IMR-90 (cell line): ENCODE measurements around the gene HSF2. TPM values are rescaled to one million over a fixed set of nuclear protein-coding genes. Genes with fewer than 3 reads are reported as not detected.

Experiments
- ATAC-seq: fragments of 200-7000 bp; cut with Tn5 transposase; 2 replicates; pipeline ENCODE4 v1.9.1; 2020; ENCODE audit warnings: low read depth, mild to moderate bottlenecking, moderate library complexity
- BruUV-seq: library from RNA; stranded (reverse); fragments of 400-500 nt; replicated peaks from 2 replicates; lab custom pipeline; 2021; lab: Mats Ljungman, UMichigan
- CTCF ChIA-PET: fragments of 300-600 bp; formaldehyde crosslinking; extraction: SDS; loops from one replicate; lab custom pipeline; 2021; ENCODE audit warnings: antibody characterized with exemption; lab: Yijun Ruan, JAX
- POLR2A ChIA-PET: fragments of 300-600 bp; sonication (Branson Sonifier 250); formaldehyde crosslinking; loops from one replicate; lab custom pipeline; 2022; ENCODE audit warnings: antibody characterized with exemption; ENCODE audit not compliant: unreplicated experiment; lab: Charles Lee
- DNase-seq: peaks from one replicate; pipeline ENCODE4 v3.0.0; 2013
- H2AFZ ChIP-seq: replicated peaks from 2 replicates; pipeline ENCODE3; 2013; ENCODE audit warnings: low read length, mild to moderate bottlenecking; ENCODE audit not compliant: poor library complexity
- H2AK5ac ChIP-seq: 2 replicates; pipeline ENCODE4 v1.6.1; 2013; ENCODE audit warnings: low read depth, low read length, inconsistent platforms
- H2AK9ac ChIP-seq: replicated peaks from 2 replicates; pipeline ENCODE3; 2013; ENCODE audit warnings: mild to moderate bottlenecking, low read depth, low read length, moderate library complexity; ENCODE audit not compliant: poor library complexity
- H2BK120ac ChIP-seq: 2 replicates; pipeline ENCODE4 v1.6.1; 2013; ENCODE audit warnings: low read depth, low read length, inconsistent platforms
- H2BK15ac ChIP-seq: 3 replicates; pipeline ENCODE4 v1.6.1; 2013; ENCODE audit warnings: low read depth, low read length, inconsistent platforms
- H2BK20ac ChIP-seq: 2 replicates; pipeline ENCODE4 v1.6.1; 2013; ENCODE audit warnings: low read depth, mild to moderate bottlenecking, inconsistent platforms, low read length, moderate library complexity
- H2BK5ac ChIP-seq: 2 replicates; pipeline ENCODE4 v1.6.1; 2013; ENCODE audit warnings: mild to moderate bottlenecking, low read depth, low read length, inconsistent platforms; ENCODE audit not compliant: poor library complexity, severe bottlenecking
- H3K14ac ChIP-seq: replicated peaks from 2 replicates; pipeline ENCODE4 v1.6.1; 2013; ENCODE audit warnings: low read depth, low read length, inconsistent platforms
- H3K18ac ChIP-seq: 2 replicates; pipeline ENCODE4 v1.6.1; 2013; ENCODE audit warnings: low read depth, low read length, control low read depth
- H3K23ac ChIP-seq: 2 replicates; pipeline ENCODE4 v1.6.1; 2013; ENCODE audit warnings: low read depth, low read length, inconsistent platforms
- H3K27ac ChIP-seq: 2 replicates; pipeline ENCODE4 v1.5.1; 2013; ENCODE audit warnings: mild to moderate bottlenecking, control low read depth, low read length; ENCODE audit not compliant: insufficient read depth
- H3K27me3 ChIP-seq: 2 replicates; pipeline ENCODE4 v1.6.1; 2013; ENCODE audit warnings: low read length; ENCODE audit not compliant: control insufficient read depth, insufficient read depth
- H3K36me3 ChIP-seq: 2 replicates; pipeline ENCODE4 v1.6.1; 2013; ENCODE audit warnings: low read length, mixed read lengths; ENCODE audit not compliant: control insufficient read depth, insufficient read depth
- H3K4ac ChIP-seq: 2 replicates; pipeline ENCODE4 v1.6.1; 2013; ENCODE audit warnings: low read depth, low read length, inconsistent platforms
- H3K4me1 ChIP-seq: 2 replicates; pipeline ENCODE4 v1.6.1; 2013; ENCODE audit warnings: low read length, mixed read lengths; ENCODE audit not compliant: control insufficient read depth, insufficient read depth
- H3K4me2 ChIP-seq: 2 replicates; pipeline ENCODE4 v1.6.1; 2013; ENCODE audit warnings: low read depth, mild to moderate bottlenecking, control low read depth, low read length, moderate library complexity
- H3K4me3 ChIP-seq: 2 replicates; pipeline ENCODE4 v1.5.1; 2013; ENCODE audit warnings: low read depth, mild to moderate bottlenecking, control low read depth, low read length, moderate library complexity; ENCODE audit not compliant: insufficient read depth
- H3K56ac ChIP-seq: 2 replicates; pipeline ENCODE4 v1.6.1; 2013; ENCODE audit warnings: low read length, inconsistent platforms; ENCODE audit not compliant: insufficient read depth; ENCODE audit errors: extremely low read depth
- H3K79me1 ChIP-seq, 2 experiments: 2 replicates each; pipeline ENCODE4 v1.6.1; 2013; ENCODE audit warnings: low read length in 2 of 2, inconsistent platforms in 1 of 2, low read depth in 1 of 2
- H3K9ac ChIP-seq: 2 replicates; pipeline ENCODE4 v1.6.1; 2013; ENCODE audit warnings: low read depth, low read length, control low read depth
- H3K9me1 ChIP-seq: 2 replicates; pipeline ENCODE4 v1.6.1; 2013; ENCODE audit warnings: low read length, inconsistent platforms; ENCODE audit not compliant: insufficient read depth
- H3K9me3 ChIP-seq: 2 replicates; pipeline ENCODE4 v1.6.1; 2013; ENCODE audit warnings: low read length; ENCODE audit not compliant: control insufficient read depth, insufficient read depth
- H4K20me1 ChIP-seq: 2 replicates; pipeline ENCODE4 v1.6.1; 2013; ENCODE audit warnings: low read length, inconsistent platforms; ENCODE audit not compliant: insufficient read depth
- H4K5ac ChIP-seq: 2 replicates; pipeline ENCODE4 v1.6.1; 2013; ENCODE audit warnings: mild to moderate bottlenecking, low read depth, low read length, control low read depth
- H4K8ac ChIP-seq, 2 experiments: 2 replicates each; pipeline ENCODE4 v1.6.1; 2013; ENCODE audit warnings: low read depth in 2 of 2, low read length in 2 of 2, control low read depth in 1 of 2, inconsistent platforms in 1 of 2
- H4K91ac ChIP-seq: 2 replicates; pipeline ENCODE4 v1.6.1; 2013; ENCODE audit warnings: low read depth, low read length, inconsistent platforms; ENCODE audit not compliant: insufficient read depth
- BHLHE40 ChIP-seq: fragments of 150-350 bp; IDR thresholded peaks from 2 replicates; pipeline ENCODE4 v1.6.1; 2016; ENCODE audit warnings: mild to moderate bottlenecking, low read depth, low read length
- WGBS, 2 experiments: methylation state at CpG; one replicate each; pipeline versions ENCODE4 v1.1.5 to v1.1.7; 2013; ENCODE audit warnings: missing lambda C conversion rate in 2 of 2; ENCODE audit not compliant: insufficient read length in 1 of 2; ENCODE audit errors: extremely low coverage in 2 of 2; 5-methylcytosine and 5-hydroxymethylcytosine counted together
- dilution Hi-C: fragments of 300-500 bp; cut with HindIII; formaldehyde crosslinking; loops from one replicate; pipeline ENCODE4 v1.14.3; 2018; ENCODE audit warnings: low sequenced_read_pairs; ENCODE audit not compliant: unreplicated experiment
- in situ Hi-C: fragments of 300-500 bp; cut with MboI; formaldehyde crosslinking; loops from 3 replicates; pipeline ENCODE4 v1.14.3; 2019; ENCODE audit warnings: low sequenced_read_pairs, inconsistent platforms, mixed read lengths
- intact Hi-C: fragments of 100-400 bp; cut with micrococcal nuclease; formaldehyde crosslinking; loops from 2 replicates; pipeline ENCODE4 v1.10.0; 2022
- polyA plus RNA-seq, 3 experiments: library from polyadenylated mRNA; depleted of rRNA; stranded (reverse); fragments of >200 nt; gene quantifications; 2 replicates each; pipeline ENCODE4 v1.2.3, GENCODE V29; 2012; ENCODE audit warnings: low replicate concordance in 1 of 3
- total RNA-seq: library from RNA; depleted of rRNA; stranded (reverse); fragments of >200 nt; gene quantifications from 2 replicates; pipeline ENCODE4 v1.2.3, GENCODE V29; 2012

HSF2 gene
- total and polyA plus RNA-seq, 2 of the 4 experiments (the other 2 are of a cell fraction) = 17.6 to 28.9 TPM

- Histone ChIP-seq H3K4me1 (no peaks in the 10 kb centered on the region; the same call in 1 of the 2 replicates), H3K27me3 (no peaks in the 10 kb centered on the region), H3K9ac (no peak overlapping the region), H2AFZ (no peak overlapping the region), H2AK9ac (no peak overlapping the region), H2BK120ac (no peak overlapping the region), H2BK20ac (no peak overlapping the region), H3K18ac (no peak overlapping the region), H3K9me1 (no peaks in the 10 kb centered on the region), H3K4me2 (no peak overlapping the region), H2BK15ac (no peak overlapping the region), H2AK5ac (no peak overlapping the region), H3K36me3 (no peaks in the 10 kb centered on the region), H3K56ac (no peak overlapping the region), H4K8ac (no peak overlapping the region), H4K20me1 (no peaks in the 10 kb centered on the region), H3K23ac (no peak overlapping the region), H3K14ac (no peak overlapping the region), H4K5ac (no peak overlapping the region), H3K27ac (no peak overlapping the region), H3K4ac (no peak overlapping the region), H3K9me3 (no peaks in the 10 kb centered on the region), H3K4me3 (no peak overlapping the region), H2BK5ac (no peak overlapping the region), H3K79me1 (no peaks in the 10 kb centered on the region), H4K91ac (no peak overlapping the region)
- ChIA-PET POLR2A (no interaction called here), CTCF (interaction anchor here (1.9 kb wide), 1 partner anchor 11 kb away, joined by 8 read pairs; no protein-coding TSS in a partner anchor)
- 92% methylated on average over 2 of the region's 6 CpGs; no CpG with 5 or more reads in 1 of the 2 experiments for WGBS, 2 experiments
- TF ChIP-seq BHLHE40 = no peak
- BruUV-seq = no TSS peak
- dilution Hi-C loops = no loop called here
- in situ Hi-C loops = no loop called here
- intact Hi-C loops = no loop called here
- DNase-seq (no peak), ATAC-seq (no peak)
Measured at GRCh38 chr6:122392564-122393350, 6.7 kb upstream of the HSF2 start.
